HG03378 (cell line): ENCODE results near the gene SS18L1.

Experiments
- ATAC-seq: cut with Tn5 transposase; IDR thresholded peaks from one replicate; pipeline ENCODE4 v1.9.1; 2021; ENCODE audit warnings: mild to moderate bottlenecking, moderate library complexity; ENCODE audit not compliant: unreplicated experiment

The SS18L1 gene

GRCh38 chr20:62119591-62120364 is 23.8 kb upstream of the SS18L1 start:
- ATAC-seq: no peak

DNA sequence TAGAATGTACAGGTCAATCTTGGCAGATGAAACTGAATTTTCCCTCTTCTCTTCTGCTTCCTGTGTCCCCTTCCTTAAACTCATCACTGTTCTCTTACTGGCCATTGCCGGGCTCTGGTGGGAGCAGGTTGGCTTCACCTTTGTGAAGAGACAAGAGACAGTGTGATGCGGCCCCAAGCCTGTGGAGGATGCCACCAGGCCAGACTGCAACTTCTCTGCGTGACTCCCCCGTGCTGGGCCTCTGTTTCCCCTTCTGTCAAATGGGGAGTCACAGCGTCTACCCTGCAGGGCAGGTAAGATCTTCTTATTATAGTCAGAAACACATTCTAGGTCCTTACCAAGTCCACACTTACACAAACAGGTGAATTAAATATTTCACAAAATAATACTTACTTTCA is 23.2 kb upstream of the SS18L1 start:
- ATAC-seq: no peak

- peak; percentile 15 for ATAC-seq
Observed at GRCh38 chr20:62120990-62121775, 22.4 kb upstream of the SS18L1 start.

- ATAC-seq: peak; percentile 49
Observed at GRCh38 chr20:62121776-62122653, 21.6 kb upstream of the SS18L1 start, which contains the start of gene LSM14B. Gene LSM14B (plus strand): TSS chr20:62122475. CDS start chr20:62122667, 192 bp downstream.

DNA sequence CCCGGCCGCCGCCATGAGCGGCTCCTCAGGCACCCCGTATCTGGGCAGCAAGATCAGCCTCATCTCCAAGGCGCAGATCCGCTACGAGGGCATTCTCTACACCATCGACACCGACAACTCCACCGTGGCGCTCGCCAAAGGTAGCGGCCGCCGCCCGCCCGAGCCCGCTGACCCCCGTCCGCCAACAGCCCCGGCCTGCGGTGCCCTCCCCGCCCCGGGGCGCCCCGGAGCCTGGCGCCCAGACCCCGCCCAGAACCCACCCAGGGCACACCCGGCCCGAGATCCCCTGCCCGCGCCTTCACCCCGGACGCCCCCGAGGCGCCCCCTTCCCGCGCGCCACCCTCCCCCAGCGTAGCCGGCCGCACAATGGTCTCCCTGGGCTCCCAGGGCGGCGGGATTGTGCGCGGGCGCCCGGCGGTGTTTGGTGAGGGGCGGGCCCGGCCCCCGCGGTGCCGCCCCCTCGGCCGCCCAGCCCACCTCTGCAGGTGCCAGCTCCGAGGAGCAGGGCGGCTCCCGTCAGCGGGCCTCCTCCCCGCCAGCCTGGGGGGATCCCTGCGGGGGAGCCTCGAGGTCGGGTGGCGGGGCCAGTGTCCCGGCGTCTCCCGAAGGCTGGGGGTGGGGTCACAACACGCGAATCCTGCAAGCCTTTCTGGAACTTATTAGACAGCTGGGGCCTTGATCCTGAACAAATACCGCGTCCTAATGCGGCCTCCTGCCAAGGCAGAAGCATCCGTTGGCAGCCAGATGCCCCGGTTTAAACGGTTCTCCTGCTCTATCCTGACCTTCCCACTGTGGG is 20.7 kb upstream of the SS18L1 start:
- no peak for ATAC-seq

DNA sequence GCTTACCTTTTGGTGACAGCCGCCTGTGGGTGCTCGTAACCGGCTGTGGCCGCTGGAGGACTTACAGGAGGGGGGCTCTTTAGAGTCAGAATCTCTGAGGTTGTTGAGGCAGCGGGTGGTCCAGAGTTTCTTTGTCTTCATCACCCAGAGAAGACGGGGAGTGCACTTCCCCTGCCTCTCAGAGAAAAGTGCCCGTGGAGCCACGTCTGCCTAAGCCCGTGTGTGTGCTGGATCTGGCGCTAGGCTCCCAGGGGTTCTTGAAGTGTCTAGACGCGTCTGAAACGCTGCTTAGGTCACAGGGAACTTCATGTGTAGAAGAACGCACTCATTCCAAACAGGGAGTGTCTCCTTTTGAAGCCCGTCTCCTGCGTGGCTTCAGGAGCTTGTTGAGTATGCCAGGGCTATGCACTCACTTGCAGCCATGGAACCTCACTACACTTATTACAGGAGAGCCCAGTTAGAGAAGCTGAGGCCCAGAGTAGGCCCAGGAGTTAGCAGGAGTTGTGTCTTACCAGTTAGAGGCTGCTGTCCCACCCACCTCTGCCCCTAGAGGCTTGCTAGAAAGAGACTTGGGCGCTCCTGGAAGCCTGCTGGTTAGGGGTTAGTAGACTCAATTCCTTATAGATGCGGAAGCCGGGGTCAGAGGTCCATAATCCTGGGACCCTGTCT is 20.0 kb upstream of the SS18L1 start:
- ATAC-seq: no peak

- no peak for ATAC-seq
Observed at GRCh38 chr20:62126141-62126540, 17.4 kb upstream of the SS18L1 start.

- ATAC-seq: no peak
Observed at GRCh38 chr20:62127799-62128198, 15.8 kb upstream of the SS18L1 start.

DNA sequence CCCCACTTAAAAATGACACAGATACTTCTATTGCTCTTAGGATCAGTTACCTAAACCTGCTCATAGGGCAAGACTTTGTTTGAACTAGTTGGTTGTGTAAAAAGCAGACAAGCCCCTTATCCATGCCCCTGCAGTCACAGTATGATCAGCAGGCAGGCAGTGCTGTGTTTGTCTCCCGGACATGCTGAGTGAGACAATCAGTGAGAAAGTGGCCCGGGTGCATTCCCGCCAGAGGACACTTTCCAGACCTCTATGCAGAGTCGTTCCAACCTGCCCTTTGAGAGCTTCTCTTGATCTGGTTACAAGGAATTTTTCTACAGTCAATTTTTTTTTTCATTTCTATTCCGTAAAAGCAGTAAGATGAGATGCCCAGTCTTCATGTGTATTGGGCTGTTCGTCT is 15.1 kb upstream of the SS18L1 start:
- ATAC-seq: no peak

DNA sequence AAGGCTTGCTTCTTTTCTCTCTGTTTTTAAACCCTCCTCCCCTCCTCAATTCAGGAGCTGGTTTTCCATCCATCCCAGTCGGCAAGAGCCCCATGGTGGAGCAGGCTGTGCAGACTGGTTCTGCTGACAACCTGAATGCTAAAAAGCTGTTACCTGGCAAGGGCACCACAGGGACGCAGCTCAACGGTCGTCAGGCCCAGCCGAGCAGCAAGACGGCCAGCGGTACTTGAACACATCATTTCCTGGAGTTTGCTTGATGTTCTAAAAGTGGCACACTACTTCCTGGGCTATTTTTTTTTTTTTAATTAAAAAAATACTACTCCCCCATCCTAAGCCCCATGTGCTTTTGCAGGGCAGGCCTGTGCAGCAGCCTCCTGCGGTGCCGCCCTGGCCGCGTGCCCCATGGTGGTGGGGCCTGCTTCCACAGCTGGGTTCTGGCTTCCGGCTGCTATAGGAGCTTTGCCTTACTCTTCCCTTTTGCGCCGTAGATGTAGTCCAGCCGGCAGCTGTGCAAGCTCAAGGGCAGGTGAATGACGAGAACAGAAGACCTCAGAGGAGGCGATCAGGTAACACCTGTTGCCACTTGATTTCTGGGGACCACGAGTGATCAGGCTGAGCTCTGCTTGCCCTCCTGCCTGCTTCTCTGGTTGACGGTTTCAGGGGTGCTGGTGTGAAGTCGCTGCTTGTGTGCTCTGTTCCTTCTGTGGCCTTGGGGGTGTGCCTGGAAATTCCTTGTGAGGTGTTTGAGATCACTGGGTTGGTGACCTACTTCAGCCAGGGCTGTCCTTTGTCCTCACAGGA is 13.6 kb upstream of the SS18L1 start:
- no peak for ATAC-seq

GRCh38 chr20:62131560-62132320 is 11.8 kb upstream of the SS18L1 start:
- no peak for ATAC-seq

DNA sequence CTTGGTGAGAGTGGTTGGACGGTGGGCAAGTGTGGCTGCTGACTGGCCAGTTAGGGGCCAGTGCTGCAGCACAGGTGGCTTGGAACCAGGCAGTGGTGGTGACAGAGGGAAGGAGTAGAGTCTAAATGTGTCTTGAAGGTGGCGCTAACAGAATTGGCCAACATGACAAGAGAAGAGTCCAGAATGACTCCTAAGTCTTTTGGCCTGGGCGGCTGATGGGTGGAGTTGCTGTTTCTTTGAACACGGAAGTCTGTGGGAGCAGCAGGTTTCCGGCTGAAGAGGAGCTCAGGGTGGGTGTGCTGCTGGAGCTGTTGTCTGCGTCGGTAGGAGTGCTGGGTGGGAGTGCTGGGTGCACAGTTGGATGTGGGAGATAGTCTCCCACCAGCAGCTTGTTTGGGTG is 11.1 kb upstream of the SS18L1 start:
- ATAC-seq: no peak

GRCh38 chr20:62133051-62133845 is 10.3 kb upstream of the SS18L1 start:
- no peak for ATAC-seq

DNA sequence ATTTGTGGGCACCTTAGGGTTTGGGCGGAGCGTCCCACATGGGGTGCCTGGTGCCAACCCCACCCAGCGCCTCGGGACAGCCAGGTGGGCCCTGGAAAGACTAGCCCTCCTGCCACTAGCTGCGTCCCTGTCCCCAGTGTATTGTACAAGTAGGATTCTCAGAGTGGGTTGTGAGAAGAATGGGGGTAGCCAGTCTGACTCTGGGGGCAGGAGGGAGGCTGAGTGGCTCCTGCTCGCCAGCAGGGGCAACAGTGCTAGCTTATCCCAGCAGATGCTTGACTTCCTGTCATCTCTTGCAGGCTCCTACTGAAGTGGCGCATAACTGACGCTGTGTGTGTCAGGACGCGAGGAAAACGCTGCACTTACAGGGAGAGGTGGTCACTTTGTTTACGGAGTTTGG is 9.7 kb upstream of the SS18L1 start:
- ATAC-seq: no peak

GRCh38 chr20:62134735-62135231 is 8.8 kb upstream of the SS18L1 start:
- ATAC-seq: no peak

DNA sequence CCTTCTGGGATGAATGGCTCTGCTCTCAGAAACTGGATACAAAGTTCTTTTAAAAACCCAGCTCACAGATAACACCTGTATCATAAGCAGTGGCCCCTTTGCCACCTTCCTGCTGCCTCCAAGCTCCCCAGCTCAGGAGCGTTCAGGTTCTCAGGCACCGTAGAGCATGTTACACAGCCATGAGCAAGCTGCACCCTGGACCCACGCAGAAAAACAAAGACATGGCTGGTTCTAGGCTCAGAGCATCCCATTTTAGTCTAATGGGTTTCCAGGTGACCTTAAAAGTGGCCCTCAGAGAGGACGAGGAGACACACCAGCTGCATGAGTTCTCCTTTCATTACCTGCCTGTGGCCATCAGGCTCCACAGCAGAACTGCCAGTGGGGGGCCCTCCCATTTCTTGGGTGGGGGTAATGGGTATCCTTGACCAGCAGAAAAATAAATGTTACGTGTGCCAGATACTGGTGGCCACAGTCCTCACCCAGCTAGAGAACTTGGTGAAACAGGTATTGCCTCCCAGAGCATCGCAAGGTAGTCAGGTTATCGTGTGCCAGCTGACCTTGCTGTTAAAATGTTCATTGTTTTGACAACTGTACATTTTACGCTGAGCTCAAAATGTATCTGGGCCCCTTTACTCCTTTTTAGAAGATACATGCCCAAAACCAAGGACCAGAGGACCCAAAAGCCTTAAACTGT is 7.8 kb upstream of the SS18L1 start:
- ATAC-seq: no peak
